ENCODE results near the gene TPSAB1. TPM values are rescaled to one million over a fixed set of nuclear protein-coding genes. Genes with fewer than 3 reads are reported as not detected.

TPSAB1 gene
- polyA plus RNA-seq, 4 donors, result 0.09 to 0.36 (median 0.25) TPM; not detected in 1

GRCh38 chr16:1209081-1209480 is 31.4 kb upstream of the TPSAB1 start:
- DNase-seq (ENCODE audit: low read depth in 4 of 4, low spot score in 3 of 4), result no peak

- DNase-seq (ENCODE audit: low read depth in 4 of 4, low spot score in 3 of 4), result no peak
Observed at GRCh38 chr16:1210461-1210860, 30.0 kb upstream of the TPSAB1 start.

GRCh38 chr16:1211451-1212268 is 28.8 kb upstream of the TPSAB1 start:
- DNase-seq (ENCODE audit: low read depth in 4 of 4, low spot score in 3 of 4), result no peak

- DNase-seq (ENCODE audit: low read depth in 4 of 4, low spot score in 3 of 4), result no peak
Observed at GRCh38 chr16:1212616-1213194, 27.8 kb upstream of the TPSAB1 start.

- no peak for DNase-seq (ENCODE audit: low read depth in 4 of 4, low spot score in 3 of 4)
Observed at GRCh38 chr16:1213231-1213630, 27.3 kb upstream of the TPSAB1 start.

GRCh38 chr16:1213796-1214372 is 26.6 kb upstream of the TPSAB1 start:
- DNase-seq (ENCODE audit: low read depth in 4 of 4, low spot score in 3 of 4), result no peak

DNA sequence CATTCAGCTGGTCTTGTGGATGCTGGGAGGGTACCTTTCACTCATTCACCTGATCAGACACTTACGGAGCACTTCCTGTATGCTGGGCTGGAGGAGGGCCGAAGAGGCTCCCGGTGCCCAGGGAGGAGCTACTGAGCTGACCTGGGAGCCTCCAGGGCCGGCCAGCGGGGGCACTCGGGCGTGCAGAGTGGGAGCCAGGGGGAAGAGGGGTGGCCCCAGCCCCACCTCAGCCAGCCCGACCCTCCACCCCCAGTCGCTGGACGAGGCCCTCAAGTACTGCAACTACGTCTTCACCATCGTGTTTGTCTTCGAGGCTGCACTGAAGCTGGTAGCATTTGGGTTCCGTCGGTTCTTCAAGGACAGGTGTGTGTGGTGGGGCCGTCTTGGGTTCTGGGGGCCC is 25.8 kb upstream of the TPSAB1 start:
- DNase-seq (ENCODE audit: low read depth in 4 of 4, low spot score in 3 of 4), result no peak

GRCh38 chr16:1215574-1216295 is 24.8 kb upstream of the TPSAB1 start:
- DNase-seq (ENCODE audit: low read depth in 4 of 4, low spot score in 3 of 4), result no peak

DNA sequence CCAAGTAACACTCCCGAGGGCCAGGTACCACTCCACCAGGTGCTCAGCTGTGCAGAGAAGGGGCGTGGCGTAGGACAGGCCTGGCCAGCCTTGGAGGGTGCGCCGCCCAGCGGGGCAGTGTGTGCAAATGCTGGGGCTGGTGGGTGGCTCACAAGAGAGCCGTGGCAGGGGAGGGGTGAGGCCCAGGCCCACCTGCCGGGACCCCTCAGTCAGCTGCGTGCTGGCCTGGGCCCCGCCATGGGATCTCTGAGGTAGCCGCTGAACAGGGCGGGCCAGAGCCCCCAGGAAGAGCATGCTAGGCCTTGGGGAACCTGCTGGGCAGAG is 24.2 kb upstream of the TPSAB1 start:
- no peak for DNase-seq (ENCODE audit: low read depth in 4 of 4, low spot score in 3 of 4)

DNA sequence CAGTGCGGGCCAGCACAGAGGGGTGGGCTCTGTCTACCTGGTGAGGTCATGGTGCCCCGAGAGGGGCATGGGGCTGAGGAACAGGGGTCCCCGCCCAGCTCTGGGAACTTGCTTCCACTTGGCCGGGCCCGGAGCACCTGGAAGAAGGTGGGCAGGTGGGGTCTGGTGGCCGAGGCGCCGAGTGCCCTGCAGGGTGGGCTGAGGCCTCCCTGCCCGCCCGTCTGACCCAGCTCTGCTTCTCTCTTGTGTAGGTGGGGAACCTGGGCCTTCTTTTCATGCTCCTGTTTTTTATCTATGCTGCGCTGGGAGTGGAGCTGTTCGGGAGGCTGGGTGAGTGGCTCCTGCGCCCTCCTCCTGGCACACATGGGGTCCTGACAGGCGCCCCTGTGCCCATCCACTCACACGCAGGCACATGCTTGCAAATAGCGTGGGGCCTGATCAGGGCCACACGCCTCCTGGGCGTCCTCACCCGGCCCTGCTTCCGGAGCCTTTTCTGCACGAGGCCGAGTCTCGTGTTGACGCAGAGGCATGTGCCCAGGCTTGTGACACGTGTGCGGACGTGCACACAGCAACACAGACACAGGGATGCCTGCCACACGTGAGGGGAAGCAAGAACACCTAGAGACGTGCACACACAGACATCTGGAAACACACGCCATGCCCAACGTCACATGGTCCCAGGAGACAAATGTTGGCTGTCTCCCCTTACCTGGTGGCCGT is 23.7 kb upstream of the TPSAB1 start:
- DNase-seq (ENCODE audit: low read depth in 4 of 4, low spot score in 3 of 4), result no peak

DNA sequence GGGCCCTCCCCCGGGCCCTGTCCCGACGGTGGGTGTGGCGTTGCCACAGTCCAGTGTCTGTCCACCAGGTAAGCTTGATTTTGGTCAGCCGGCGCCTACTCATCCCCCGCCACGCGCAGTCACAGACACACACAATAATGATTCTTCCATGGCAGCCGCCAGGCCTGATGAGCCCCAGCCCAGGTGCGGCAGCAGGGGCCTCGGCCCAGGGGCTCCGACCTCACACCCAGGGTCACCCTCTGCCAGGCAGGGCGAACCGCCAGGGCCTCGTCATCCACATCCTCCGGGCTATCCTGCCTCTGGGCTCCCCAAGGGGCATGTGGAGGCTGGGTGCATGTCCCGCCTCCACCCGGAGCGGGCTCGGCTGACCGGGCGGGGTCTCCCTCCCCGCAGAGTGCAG is 23.0 kb upstream of the TPSAB1 start:
- no peak for DNase-seq (ENCODE audit: low read depth in 4 of 4, low spot score in 3 of 4)

DNA sequence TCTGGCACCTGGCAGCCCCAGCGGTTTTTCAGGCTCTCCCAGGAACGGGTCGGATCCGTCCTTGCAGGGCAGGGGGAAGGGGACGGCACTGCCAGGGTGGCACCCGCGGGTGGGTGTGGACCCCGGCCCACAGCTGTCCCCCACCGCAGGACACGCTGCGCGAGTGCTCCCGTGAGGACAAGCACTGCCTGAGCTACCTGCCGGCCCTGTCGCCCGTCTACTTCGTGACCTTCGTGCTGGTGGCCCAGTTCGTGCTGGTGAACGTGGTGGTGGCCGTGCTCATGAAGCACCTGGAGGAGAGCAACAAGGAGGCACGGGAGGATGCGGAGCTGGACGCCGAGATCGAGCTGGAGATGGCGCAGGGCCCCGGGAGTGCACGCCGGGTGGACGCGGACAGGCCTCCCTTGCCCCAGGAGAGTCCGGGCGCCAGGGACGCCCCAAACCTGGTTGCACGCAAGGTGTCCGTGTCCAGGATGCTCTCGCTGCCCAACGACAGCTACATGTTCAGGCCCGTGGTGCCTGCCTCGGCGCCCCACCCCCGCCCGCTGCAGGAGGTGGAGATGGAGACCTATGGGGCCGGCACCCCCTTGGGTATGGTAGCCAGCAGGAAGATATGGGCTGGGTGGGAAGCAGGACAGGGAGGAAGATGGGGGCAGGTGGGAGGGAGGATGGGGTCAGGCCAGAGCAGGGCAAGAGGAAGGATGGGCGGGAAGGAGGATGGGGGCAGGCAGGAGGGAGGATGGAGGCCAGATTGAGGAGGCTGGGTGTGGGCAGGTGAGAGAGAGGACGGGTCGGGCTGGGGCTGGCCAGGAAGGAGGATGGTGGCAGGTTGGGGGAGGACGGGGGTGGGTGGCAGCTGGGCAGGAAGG is 22.2 kb upstream of the TPSAB1 start:
- no peak for DNase-seq (ENCODE audit: low read depth in 4 of 4, low spot score in 3 of 4)

- no peak for DNase-seq (ENCODE audit: low read depth in 4 of 4, low spot score in 3 of 4)
Observed at GRCh38 chr16:1218930-1219611, 21.4 kb upstream of the TPSAB1 start.

DNA sequence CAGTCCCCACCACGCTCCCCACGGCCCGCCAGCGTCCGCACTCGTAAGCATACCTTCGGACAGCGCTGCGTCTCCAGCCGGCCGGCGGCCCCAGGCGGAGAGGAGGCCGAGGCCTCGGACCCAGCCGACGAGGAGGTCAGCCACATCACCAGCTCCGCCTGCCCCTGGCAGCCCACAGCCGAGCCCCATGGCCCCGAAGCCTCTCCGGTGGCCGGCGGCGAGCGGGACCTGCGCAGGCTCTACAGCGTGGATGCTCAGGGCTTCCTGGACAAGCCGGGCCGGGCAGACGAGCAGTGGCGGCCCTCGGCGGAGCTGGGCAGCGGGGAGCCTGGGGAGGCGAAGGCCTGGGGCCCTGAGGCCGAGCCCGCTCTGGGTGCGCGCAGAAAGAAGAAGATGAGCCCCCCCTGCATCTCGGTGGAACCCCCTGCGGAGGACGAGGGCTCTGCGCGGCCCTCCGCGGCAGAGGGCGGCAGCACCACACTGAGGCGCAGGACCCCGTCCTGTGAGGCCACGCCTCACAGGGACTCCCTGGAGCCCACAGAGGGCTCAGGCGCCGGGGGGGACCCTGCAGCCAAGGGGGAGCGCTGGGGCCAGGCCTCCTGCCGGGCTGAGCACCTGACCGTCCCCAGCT is 20.3 kb upstream of the TPSAB1 start:
- no peak for DNase-seq (ENCODE audit: low read depth in 4 of 4, low spot score in 3 of 4)

DNA sequence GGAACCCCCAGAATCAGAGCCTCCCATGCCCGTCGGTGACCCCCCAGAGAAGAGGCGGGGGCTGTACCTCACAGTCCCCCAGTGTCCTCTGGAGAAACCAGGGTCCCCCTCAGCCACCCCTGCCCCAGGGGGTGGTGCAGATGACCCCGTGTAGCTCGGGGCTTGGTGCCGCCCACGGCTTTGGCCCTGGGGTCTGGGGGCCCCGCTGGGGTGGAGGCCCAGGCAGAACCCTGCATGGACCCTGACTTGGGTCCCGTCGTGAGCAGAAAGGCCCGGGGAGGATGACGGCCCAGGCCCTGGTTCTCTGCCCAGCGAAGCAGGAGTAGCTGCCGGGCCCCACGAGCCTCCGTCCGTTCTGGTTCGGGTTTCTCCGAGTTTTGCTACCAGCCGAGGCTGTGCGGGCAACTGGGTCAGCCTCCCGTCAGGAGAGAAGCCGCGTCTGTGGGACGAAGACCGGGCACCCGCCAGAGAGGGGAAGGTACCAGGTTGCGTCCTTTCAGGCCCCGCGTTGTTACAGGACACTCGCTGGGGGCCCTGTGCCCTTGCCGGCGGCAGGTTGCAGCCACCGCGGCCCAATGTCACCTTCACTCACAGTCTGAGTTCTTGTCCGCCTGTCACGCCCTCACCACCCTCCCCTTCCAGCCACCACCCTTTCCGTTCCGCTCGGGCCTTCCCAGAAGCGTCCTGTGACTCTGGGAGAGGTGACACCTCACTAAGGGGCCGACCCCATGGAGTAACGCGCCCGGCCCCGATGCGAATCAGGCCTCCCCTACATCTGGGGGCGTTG is 19.5 kb upstream of the TPSAB1 start:
- no peak for DNase-seq (ENCODE audit: low read depth in 4 of 4, low spot score in 3 of 4)

- no peak for DNase-seq (ENCODE audit: low read depth in 4 of 4, low spot score in 3 of 4)
Observed at GRCh38 chr16:1221628-1222552, 18.6 kb upstream of the TPSAB1 start.

Data from right renal pelvis (tissue), 4 donors.